Immature natural killer cell (primary cell): ENCODE results near the gene RAP2A. TPM values are rescaled to one million over a fixed set of nuclear protein-coding genes. Genes with fewer than 3 reads are reported as not detected.

Source experiments
- DNase-seq, 3 donors: peaks; one replicate each; pipeline ENCODE4 v3.0.0; 2022; ENCODE audit warnings: mixed read lengths in 1 of 3
- H3K27ac Mint-ChIP-seq, 6 donors: one replicate each; pipeline ENCODE4 v1.8.0; 2020; ENCODE audit warnings: mixed read lengths in 6 of 6, mild to moderate bottlenecking in 5 of 6, inconsistent platforms in 4 of 6, moderate library complexity in 3 of 6
- H3K27me3 Mint-ChIP-seq, 3 donors: one replicate each; pipeline ENCODE4 v1.8.0; 2020 to 2021; ENCODE audit warnings: low read depth in 3 of 3, mild to moderate bottlenecking in 3 of 3, mixed read lengths in 3 of 3, moderate library complexity in 3 of 3, inconsistent platforms in 1 of 3
- H3K36me3 Mint-ChIP-seq, 3 donors: one replicate each; pipeline ENCODE4 v1.8.0; 2020; ENCODE audit warnings: mixed read lengths in 3 of 3, inconsistent platforms in 2 of 3, mild to moderate bottlenecking in 2 of 3
- H3K4me1 Mint-ChIP-seq, 2 donors: one replicate each; pipeline ENCODE4 v1.8.0; 2020; ENCODE audit warnings: inconsistent platforms in 2 of 2, mild to moderate bottlenecking in 2 of 2, mixed read lengths in 2 of 2, moderate library complexity in 1 of 2
- H3K4me3 Mint-ChIP-seq, 5 donors: one replicate each; pipeline ENCODE4 v1.8.0; 2020; ENCODE audit warnings: mild to moderate bottlenecking in 5 of 5, mixed read lengths in 5 of 5, inconsistent platforms in 3 of 5, moderate library complexity in 3 of 5
- H3K9me3 Mint-ChIP-seq, 6 donors: one replicate each; pipeline ENCODE4 v1.8.0; 2020; ENCODE audit warnings: mild to moderate bottlenecking in 6 of 6, mixed read lengths in 6 of 6, inconsistent platforms in 4 of 6, moderate library complexity in 3 of 6
- polyA plus RNA-seq, 3 donors: library from polyadenylated mRNA; unstranded; fragments of 300-500 nt; fragmentation: Illumina TruSeq; gene quantifications; one replicate each; pipeline ENCODE4 v1.2.3, GENCODE V29; 2021

The RAP2A gene
- polyA plus RNA-seq, 3 donors from 2014 or later = 2.8 to 5.6 (median 5.5) TPM

DNA sequence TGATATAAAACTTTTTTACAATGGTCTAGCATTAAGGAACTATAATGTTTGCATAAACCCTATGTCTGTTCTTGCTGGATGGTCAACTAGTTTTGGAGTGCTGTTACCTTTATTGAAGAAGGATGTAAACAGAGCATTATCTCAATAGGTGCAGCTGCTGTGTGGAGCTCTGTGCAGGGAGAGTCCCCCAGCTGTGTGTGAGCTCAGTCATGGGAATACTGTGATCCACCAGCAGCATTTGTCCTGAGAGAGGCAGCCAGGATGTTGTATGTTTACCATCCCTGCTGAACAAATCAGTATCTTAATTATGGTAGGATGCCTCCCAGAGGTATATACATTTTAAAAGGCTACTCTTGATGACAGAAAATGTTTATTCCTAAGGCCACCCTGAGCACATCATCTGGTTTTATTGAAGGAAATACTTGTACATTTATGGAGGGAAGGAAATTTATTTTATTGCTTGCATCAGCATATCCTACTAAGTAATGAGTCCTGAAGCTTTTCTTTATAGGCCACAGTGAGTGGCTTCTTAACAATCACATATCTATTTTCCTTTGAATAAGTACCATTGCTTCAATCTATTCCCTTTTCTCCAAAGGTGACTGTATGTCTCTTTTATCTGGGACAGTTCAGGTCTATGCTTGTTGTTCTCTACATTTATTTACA lies 11.7 kb downstream of the RAP2A start:
- Mint-ChIP-seq H3K27me3 (no peaks in the 10 kb centered on the region), H3K9me3 (no peaks in the 10 kb centered on the region), H3K4me1 (peaks cover 8 to 10% of the 10 kb centered on the region in 2 donors), H3K27ac (peak overlapping the region in 2 of 6 donors; percentile 25 to 27), H3K4me3 (peak overlapping the region in 1 of 5 donors; percentile 5), H3K36me3 (peaks cover 7 to 19% (median 14%) of the 10 kb centered on the region in 3 donors)
- no peak for DNase-seq

DNA sequence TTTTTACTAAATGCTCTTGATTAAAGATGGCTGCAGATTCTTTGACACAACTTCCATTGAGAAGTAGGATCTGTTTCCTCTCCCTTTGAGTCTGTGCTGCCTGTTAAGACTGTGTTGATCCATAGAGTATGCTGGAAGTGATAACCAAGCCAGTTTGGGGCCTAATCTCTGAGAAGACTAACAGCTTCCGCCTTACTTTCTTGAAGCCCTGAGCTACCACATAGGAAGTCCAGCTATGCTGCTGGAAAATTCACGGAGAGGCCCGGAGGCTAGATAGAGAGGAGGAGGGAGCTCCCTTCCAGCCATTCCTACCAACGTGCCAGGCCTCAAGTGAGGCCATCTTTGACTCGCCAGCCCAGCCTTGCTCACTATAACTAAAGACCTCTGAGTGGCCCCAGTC lies 12.5 kb downstream of the RAP2A start:
- Mint-ChIP-seq H3K36me3 (peaks cover 7 to 19% (median 14%) of the 10 kb centered on the region in 3 donors), H3K27me3 (no peaks in the 10 kb centered on the region), H3K4me3 (peak overlapping the region in 1 of 5 donors; percentile 25), H3K27ac (peak overlapping the region in 2 of 6 donors; percentile 2 to 21), H3K4me1 (peaks cover 8 to 10% of the 10 kb centered on the region in 2 donors), H3K9me3 (no peaks in the 10 kb centered on the region)
- DNase-seq = no peak

DNA sequence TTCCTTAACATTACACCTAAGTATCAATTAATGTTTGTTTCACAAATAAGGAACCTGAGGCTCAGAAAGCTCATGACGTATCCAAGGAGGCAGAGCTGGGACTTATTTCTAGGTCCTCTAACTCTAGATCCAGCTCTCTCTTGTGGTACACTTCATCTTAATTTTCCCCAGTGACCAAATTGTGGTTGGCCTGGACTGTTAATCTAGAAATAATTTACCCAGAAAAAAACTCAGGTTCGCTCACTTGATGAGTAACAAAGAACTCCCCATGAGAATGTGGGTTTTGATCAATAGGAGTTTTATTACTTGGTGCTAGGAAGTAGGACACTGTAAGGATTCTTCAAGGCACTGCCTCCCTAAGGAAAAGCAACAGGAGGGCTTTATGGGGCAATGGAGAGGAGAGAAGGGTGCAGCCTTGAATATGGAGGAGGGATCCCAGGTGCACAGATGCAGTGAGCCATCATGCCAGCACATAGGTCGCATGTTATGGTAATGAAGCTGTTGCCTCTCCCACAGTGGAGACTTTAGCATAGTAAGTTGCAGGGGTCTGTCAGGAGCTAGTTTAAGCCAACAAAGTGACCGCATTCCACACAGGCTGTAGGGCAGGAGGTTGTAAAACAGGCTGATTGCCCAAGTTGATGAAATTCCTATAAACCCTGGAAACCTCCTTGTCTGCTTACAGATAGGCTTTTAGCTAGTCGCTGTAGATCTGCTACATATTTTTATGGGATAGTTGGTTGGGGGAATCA lies 14.7 kb downstream of the RAP2A start:
- peak overlapping the region in 1 of 6 donors; percentile 37 for H3K27ac Mint-ChIP-seq
- peak overlapping the region in 1 of 5 donors; percentile 3 for H3K4me3 Mint-ChIP-seq
- no peaks in the 10 kb centered on the region for H3K27me3 Mint-ChIP-seq
- DNase-seq = no peak
- peaks cover 13 to 26% (median 19%) of the 10 kb centered on the region in 3 donors for H3K36me3 Mint-ChIP-seq
- H3K4me1 Mint-ChIP-seq = peaks cover 11 to 15% of the 10 kb centered on the region in 2 donors
- peaks cover 0 to 1% (median 0%) of the 10 kb centered on the region in 6 donors for H3K9me3 Mint-ChIP-seq

DNA sequence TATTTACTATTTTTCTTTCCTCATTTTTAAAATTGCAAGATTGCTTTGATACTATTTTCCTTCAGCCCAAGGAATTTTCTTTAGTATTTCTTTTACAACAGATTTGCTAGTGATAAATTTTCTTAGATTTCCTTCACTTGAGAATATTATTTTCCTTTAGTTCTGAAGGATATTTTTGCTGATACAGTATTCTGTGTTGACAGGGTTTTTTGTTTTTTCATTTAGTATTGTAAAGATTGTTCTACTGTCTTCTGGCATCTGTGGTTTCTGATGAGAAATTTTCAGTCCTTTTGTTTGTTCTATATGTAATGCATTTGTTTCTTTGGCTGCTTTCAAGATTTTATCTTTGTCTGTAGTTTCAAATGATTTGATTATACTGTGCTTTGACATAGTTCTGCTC lies 20.7 kb downstream of the RAP2A start:
- H3K27me3 Mint-ChIP-seq = no peaks in the 10 kb centered on the region
- H3K9me3 Mint-ChIP-seq = peaks cover 3 to 15% (median 7%) of the 10 kb centered on the region in 6 donors
- no peak overlapping the region for H3K27ac Mint-ChIP-seq
- no peak for DNase-seq
- H3K4me3 Mint-ChIP-seq = no peak overlapping the region
- H3K4me1 Mint-ChIP-seq = peaks cover 15 to 39% of the 10 kb centered on the region in 2 donors
- H3K36me3 Mint-ChIP-seq = peaks cover 16 to 24% (median 23%) of the 10 kb centered on the region in 3 donors

DNA sequence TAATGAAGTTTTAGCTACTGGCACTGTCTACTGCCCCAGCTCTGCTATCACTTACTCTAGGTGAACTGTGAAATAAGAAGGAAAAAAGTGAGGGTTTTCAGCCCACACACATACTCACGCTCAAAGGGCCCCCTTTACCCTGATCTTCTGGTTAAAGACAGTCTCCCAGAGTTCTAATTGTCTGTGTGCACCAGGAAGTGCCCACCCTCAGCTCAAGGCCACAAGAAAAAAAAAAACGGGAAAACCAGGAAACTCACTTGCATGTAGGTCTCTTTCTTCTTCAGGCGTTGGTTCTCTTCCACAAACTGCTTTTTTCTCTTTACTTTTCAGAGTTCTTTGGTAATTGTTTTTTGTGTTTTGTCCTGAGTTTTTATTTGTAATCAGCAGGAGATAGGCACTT lies 22.1 kb downstream of the RAP2A start:
- H3K4me1 Mint-ChIP-seq = peaks cover 28 to 49% of the 10 kb centered on the region in 2 donors
- H3K27ac Mint-ChIP-seq = peak overlapping the region in 3 of 6 donors; percentile 44 to 74 (median 62)
- H3K36me3 Mint-ChIP-seq = peaks cover 16 to 27% (median 23%) of the 10 kb centered on the region in 3 donors
- peak overlapping the region in 2 of 5 donors; percentile 31 to 56 for H3K4me3 Mint-ChIP-seq
- H3K9me3 Mint-ChIP-seq = peaks cover 3 to 15% (median 7%) of the 10 kb centered on the region in 6 donors
- no peak for DNase-seq
- no peaks in the 10 kb centered on the region for H3K27me3 Mint-ChIP-seq

DNA sequence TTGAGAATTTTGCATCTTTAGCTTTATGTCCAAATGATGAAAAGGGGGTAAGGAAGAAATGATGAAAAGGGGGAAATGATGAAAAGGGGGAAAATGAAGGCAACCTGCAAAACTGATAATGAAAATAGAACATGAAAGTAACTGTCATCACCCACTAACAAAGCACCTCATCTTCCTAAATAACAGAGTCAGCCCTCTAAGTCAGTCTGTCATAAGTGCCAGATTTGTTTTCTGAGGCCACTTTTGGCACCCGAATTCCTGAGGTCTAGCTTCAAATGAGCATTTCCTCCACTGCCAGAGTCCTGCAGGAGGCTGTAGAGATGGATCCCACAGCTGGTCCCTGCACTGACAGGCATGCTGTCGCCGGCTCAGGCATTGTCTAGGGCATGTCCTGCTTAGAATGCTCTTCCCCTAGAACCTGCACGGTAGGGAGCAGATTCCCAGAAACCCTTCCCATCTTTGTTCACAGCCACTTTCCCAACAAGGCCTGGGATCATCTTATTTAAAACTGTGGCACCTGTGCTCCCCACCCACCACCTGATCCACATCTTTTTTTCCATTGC lies 25.3 kb downstream of the RAP2A start:
- peaks cover 24 to 43% of the 10 kb centered on the region in 2 donors for H3K4me1 Mint-ChIP-seq
- peak overlapping the region in 1 of 5 donors; percentile 48 for H3K4me3 Mint-ChIP-seq
- H3K27ac Mint-ChIP-seq = peak overlapping the region in 5 of 6 donors; percentile 11 to 71 (median 19)
- H3K36me3 Mint-ChIP-seq = peaks cover 13 to 19% (median 14%) of the 10 kb centered on the region in 3 donors
- H3K27me3 Mint-ChIP-seq = no peaks in the 10 kb centered on the region
- no peak for DNase-seq
- H3K9me3 Mint-ChIP-seq = peaks cover 3 to 13% (median 6%) of the 10 kb centered on the region in 6 donors

DNA sequence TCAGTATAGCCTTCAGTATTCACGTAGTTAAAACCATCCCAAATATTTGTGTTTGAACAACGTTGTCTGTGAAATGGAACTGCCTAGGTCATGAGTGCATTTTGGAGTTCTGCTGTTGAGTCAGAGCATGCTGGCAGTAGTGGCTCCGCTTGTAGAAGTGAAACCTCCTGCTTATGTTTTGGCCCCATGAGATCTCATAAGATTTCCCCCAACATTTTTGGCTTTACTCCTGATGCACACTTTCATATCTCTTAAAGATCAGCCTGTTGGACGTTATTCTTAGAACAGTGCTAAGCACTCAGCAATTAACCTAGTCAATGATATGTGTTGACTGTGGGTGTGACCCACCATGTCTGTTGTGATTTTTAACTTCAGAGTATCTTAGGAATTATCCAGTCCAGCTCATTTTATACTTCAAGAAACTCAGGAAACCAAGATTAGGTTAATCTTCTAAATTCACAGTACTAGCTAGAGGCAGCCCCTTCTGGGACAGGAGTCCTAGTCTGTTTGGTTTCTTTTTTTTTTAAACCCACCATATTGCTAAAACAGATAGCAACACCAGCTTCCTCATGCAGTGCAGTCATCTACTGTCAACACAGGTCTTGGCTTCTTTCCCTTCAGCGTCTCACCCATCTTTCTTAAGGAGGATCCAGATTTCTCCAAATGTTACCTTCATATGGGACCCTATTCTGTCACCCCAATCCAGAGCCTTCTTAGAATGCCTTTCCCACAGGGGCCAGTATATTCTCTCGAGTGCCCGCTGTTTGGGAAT lies 26.2 kb downstream of the RAP2A start:
- peak overlapping the region in 2 of 6 donors; percentile 34 to 71 for H3K27ac Mint-ChIP-seq

DNA sequence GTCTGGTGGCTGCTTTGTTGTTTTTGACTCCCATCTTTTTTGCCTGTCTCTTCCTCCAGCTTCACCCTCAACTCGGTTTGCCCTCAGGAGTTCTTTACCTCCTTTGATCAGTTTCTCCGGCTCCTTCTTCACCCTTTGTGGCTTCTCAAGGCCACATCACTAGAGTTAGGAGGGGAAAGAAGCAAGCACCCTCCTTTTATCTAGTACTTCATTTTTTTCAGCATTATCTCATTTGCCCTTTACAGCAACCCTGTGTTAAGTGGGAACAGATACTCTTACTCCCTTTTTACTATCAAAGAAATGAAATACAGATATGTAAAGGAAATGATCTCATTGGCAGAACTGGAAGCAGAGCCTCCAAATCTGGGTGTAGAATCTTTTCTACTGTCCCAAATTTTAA lies 26.9 kb downstream of the RAP2A start:
- H3K27me3 Mint-ChIP-seq = no peaks in the 10 kb centered on the region
- H3K4me3 Mint-ChIP-seq = peak overlapping the region in 2 of 5 donors; percentile 9 to 14
- H3K27ac Mint-ChIP-seq = peak overlapping the region in 3 of 6 donors; percentile 5 to 76 (median 64)
- no peak for DNase-seq
- peaks cover 22 to 31% of the 10 kb centered on the region in 2 donors for H3K4me1 Mint-ChIP-seq
- peaks cover 0 to under 1% (median 0%) of the 10 kb centered on the region in 6 donors for H3K9me3 Mint-ChIP-seq
- peaks cover 7 to 16% (median 7%) of the 10 kb centered on the region in 3 donors for H3K36me3 Mint-ChIP-seq

More for the DNA sequence above, 26.2 kb downstream of the RAP2A start:
- H3K4me1 Mint-ChIP-seq = peaks cover 24 to 37% of the 10 kb centered on the region in 2 donors
- H3K4me3 Mint-ChIP-seq = peak overlapping the region in 1 of 5 donors; percentile 43
- H3K36me3 Mint-ChIP-seq = peaks cover 8 to 16% (median 14%) of the 10 kb centered on the region in 3 donors
- no peak for DNase-seq
- H3K9me3 Mint-ChIP-seq = peaks cover 0 to 7% (median 3%) of the 10 kb centered on the region in 6 donors
- no peaks in the 10 kb centered on the region for H3K27me3 Mint-ChIP-seq

DNA sequence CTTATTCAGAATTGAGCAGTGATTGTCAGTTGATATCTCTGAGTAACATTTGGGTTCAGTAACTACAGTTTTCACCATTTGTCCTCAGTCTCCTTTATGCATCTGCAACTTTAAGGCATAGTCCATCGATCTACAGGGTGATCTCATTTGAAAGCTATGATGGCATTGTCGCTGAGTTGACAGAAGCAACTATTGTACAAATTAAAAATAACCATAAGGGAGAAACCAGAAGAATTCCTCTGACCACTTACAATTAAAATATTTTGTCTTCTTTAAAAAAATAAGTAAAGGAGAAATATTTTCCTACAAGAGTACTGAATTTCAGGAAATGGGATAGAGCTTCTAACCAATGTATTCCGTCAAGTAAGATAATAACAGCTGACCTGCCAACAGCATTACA lies 30.6 kb downstream of the RAP2A start:
- peak overlapping the region in 1 of 6 donors; percentile 9 for H3K27ac Mint-ChIP-seq
- no peak for DNase-seq
- no peak overlapping the region for H3K4me3 Mint-ChIP-seq
- no peaks in the 10 kb centered on the region for H3K9me3 Mint-ChIP-seq
- no peaks in the 10 kb centered on the region for H3K27me3 Mint-ChIP-seq
- peaks cover 14 to 19% of the 10 kb centered on the region in 2 donors for H3K4me1 Mint-ChIP-seq
- peaks cover 7 to 16% (median 8%) of the 10 kb centered on the region in 3 donors for H3K36me3 Mint-ChIP-seq

DNA sequence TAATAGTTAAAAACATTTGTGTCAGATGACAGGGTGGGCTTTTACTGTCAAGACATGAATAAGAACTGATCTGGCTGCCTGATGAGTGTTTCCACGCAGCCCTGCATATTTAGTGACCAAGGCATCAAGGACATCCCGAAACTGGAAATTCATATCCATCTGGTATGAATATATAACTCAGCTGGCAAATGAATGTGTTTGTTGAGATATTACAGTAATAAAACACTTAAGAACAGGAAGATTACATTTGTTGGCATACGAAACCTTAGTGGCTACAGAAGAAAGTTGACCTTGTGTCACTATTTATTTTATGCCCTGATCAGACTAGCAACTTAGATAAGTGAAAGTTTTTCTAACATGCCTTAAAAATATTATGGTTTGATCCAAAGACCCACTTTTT lies 32.8 kb downstream of the RAP2A start:
- Mint-ChIP-seq H3K4me1 (no peaks in the 10 kb centered on the region), H3K9me3 (no peaks in the 10 kb centered on the region), H3K27ac (peak overlapping the region in 2 of 6 donors; percentile 9 to 15), H3K4me3 (no peak overlapping the region), H3K36me3 (peaks cover 3 to 21% (median 8%) of the 10 kb centered on the region in 3 donors), H3K27me3 (no peaks in the 10 kb centered on the region)
- DNase-seq = no peak

DNA sequence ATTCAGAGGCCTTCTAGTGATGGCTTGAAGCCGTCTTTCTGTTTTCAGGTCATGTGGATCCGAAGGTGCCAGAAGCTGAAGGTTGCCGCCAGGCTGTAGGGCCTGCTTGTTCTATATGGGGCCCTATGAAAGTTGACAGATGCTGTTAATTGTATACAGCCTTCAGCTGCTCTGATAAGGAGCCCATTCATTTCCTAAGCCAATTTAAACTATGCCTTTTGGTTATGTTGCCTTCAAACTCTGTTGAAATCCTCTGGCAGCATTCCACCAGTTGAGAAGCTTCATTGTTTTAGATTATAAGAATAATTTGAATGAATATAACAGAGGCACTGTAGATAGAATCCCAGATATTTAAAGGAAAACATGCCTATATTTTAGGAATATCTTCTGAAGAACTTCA lies 34.4 kb downstream of the RAP2A start:
- DNase-seq = no peak
- no peaks in the 10 kb centered on the region for H3K9me3 Mint-ChIP-seq
- H3K27ac Mint-ChIP-seq = no peak overlapping the region
- H3K36me3 Mint-ChIP-seq = peaks cover 3 to 22% (median 8%) of the 10 kb centered on the region in 3 donors
- no peak overlapping the region for H3K4me3 Mint-ChIP-seq
- peaks cover 0 to 2% (median 0%) of the 10 kb centered on the region in 3 donors for H3K27me3 Mint-ChIP-seq
- no peaks in the 10 kb centered on the region for H3K4me1 Mint-ChIP-seq

DNA sequence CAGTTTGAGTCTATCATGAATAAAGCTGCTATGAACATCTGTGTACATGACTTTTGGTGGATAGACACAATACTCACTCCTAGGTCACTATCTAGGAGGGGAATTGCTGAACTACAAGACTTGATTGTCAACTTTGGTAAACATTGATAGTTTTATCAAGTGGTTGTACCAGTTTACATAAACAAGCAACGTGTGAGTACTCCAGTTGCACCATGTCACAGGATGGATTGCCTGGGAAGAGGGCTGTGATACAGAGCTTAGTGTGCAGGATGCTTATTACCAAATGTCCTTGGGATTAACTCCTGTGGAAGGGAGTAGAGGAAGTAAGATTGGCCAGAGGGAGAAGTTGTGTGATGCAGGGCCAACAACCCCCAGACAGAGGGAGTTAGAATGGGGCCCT lies 37.7 kb downstream of the RAP2A start:
- Mint-ChIP-seq H3K4me3 (no peak overlapping the region), H3K27me3 (peaks cover 0 to 2% (median 0%) of the 10 kb centered on the region in 3 donors), H3K4me1 (no peaks in the 10 kb centered on the region), H3K9me3 (no peaks in the 10 kb centered on the region), H3K27ac (no peak overlapping the region), H3K36me3 (peaks cover 0 to 6% (median 0%) of the 10 kb centered on the region in 3 donors)
- no peak for DNase-seq

DNA sequence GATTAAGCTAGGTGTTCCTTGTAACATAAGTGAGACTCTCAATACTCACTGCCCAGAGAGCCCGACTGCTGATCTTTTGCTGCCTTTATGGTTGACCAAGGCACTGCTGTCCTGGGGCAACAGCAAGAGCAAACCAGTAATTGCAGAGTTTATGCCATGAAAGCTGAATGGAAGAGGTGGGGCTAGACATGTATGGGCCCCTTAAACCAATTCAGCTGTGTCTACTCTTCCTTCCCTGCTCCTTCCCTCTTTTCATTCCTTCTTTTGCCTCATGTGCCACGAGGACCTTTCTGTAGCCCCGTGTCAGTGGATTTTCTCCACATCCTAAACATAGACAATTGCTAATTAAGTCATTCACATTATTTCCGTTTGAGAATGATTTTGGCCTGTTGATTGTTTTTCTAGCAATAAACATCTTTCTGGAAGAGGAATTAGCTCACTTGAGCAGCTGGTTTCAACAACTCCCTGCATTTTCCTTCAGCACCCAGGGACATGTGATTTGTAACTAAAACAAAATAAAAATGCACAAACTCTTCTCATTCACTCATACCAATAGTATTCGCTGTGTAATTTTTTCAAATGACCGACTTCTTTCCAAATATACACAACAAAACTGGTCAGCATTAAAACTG lies 40.5 kb downstream of the RAP2A start:
- no peak for DNase-seq
- Mint-ChIP-seq H3K27me3 (peaks cover 0 to 4% (median 2%) of the 10 kb centered on the region in 3 donors), H3K4me1 (no peaks in the 10 kb centered on the region), H3K9me3 (no peaks in the 10 kb centered on the region), H3K4me3 (no peak overlapping the region), H3K36me3 (peaks cover 0 to 6% (median 0%) of the 10 kb centered on the region in 3 donors), H3K27ac (no peak overlapping the region)
